H1 (cell line): ENCODE measurements around the gene EPHA6. TPM values are rescaled to one million over a fixed set of nuclear protein-coding genes. Genes with fewer than 3 reads are reported as not detected.

Source experiments
- CTCF ChIA-PET: fragments of 300-600 bp; sonication (Branson Sonifier 250); formaldehyde crosslinking; loops from one replicate; lab custom pipeline; 2021; ENCODE audit not compliant: partially characterized antibody; lab: Charles Lee
- POLR2A ChIA-PET: fragments of 300-600 bp; sonication (Branson Sonifier 250); formaldehyde crosslinking; loops from one replicate; lab custom pipeline; 2021; ENCODE audit warnings: inconsistent platforms; ENCODE audit not compliant: partially characterized antibody; lab: Charles Lee
- DNase-seq, 2 experiments: peaks; one replicate each; pipeline versions ENCODE4 v3.0.0 to v3.0.0-alpha.2; 2010 to 2022; ENCODE audit warnings: low spot score in 2 of 2, low read depth in 1 of 2, mixed read lengths in 1 of 2
- FAIRE-seq: peaks from 2 replicates; lab custom pipeline; 2011; peaks lifted over from hg19 to GRCh38; lab: Jason Lieb, UNC
- H2AFZ ChIP-seq: 2 replicates; pipeline ENCODE4 v1.8.1; 2012; ENCODE audit warnings: low read length, inconsistent platforms
- H2AK5ac ChIP-seq: 2 replicates; pipeline ENCODE4 v1.6.1; 2013; ENCODE audit warnings: low read depth, low read length
- H2BK120ac ChIP-seq: replicated peaks from 2 replicates; pipeline ENCODE3; 2013; ENCODE audit warnings: low read depth, low read length, inconsistent platforms
- H2BK12ac ChIP-seq: 2 replicates; pipeline ENCODE4 v1.6.1; 2013; ENCODE audit warnings: low read depth, low read length
- H2BK15ac ChIP-seq: 2 replicates; pipeline ENCODE4 v1.6.1; 2013; ENCODE audit warnings: low read length
- H2BK20ac ChIP-seq: 2 replicates; pipeline ENCODE4 v1.6.1; 2013; ENCODE audit warnings: low read length
- H2BK5ac ChIP-seq: 2 replicates; pipeline ENCODE4 v1.6.1; 2013; ENCODE audit warnings: low read depth, low read length
- H3K14ac ChIP-seq: 2 replicates; pipeline ENCODE4 v1.6.1; 2013; ENCODE audit warnings: inconsistent platforms; ENCODE audit not compliant: insufficient read length
- H3K18ac ChIP-seq: 2 replicates; pipeline ENCODE4 v1.6.1; 2013; ENCODE audit warnings: low read length; ENCODE audit errors: extremely low read depth
- H3K23ac ChIP-seq: 2 replicates; pipeline ENCODE4 v1.6.1; 2013; ENCODE audit warnings: inconsistent platforms; ENCODE audit not compliant: insufficient read length
- H3K23me2 ChIP-seq: 2 replicates; pipeline ENCODE4 v1.6.1; 2013; ENCODE audit warnings: low read depth, low read length
- H3K27ac ChIP-seq: 2 replicates; pipeline ENCODE4 v1.6.1; 2011; ENCODE audit warnings: low read depth, low read length, inconsistent platforms
- H3K27me3 ChIP-seq, 4 experiments: replicated peaks in 1 of 4; 1 replicate in 1 of 4; 2 replicates in 3 of 4; pipeline versions ENCODE4 v1.6.1 to v1.8.1; 2011 to 2013; ENCODE audit warnings: low read length in 3 of 4, mild to moderate bottlenecking in 3 of 4, inconsistent platforms in 2 of 4, mixed read lengths in 2 of 4, moderate library complexity in 1 of 4; ENCODE audit not compliant: control insufficient read depth in 3 of 4, insufficient read depth in 3 of 4; ENCODE audit errors: extremely low read depth in 1 of 4
- H3K36me3 ChIP-seq, 4 experiments: 2 replicates each; pipeline versions ENCODE4 v1.6.1 to v1.8.1; 2011 to 2013; ENCODE audit warnings: mild to moderate bottlenecking in 4 of 4, low read length in 3 of 4, moderate library complexity in 2 of 4, control low read depth in 1 of 4, inconsistent platforms in 1 of 4; ENCODE audit not compliant: insufficient read depth in 4 of 4, control insufficient read depth in 2 of 4
- H3K4ac ChIP-seq: replicated peaks from 2 replicates; pipeline ENCODE3; 2013; ENCODE audit warnings: low read length, low read depth, mixed read lengths, inconsistent platforms; ENCODE audit not compliant: insufficient read length
- H3K4me1 ChIP-seq, 4 experiments: replicated peaks in 1 of 4; 1 replicate in 1 of 4; 2 replicates in 3 of 4; pipeline versions ENCODE4 v1.6.1 to v1.8.1; 2011 to 2013; ENCODE audit warnings: low read length in 3 of 4, inconsistent platforms in 2 of 4, mixed read lengths in 1 of 4; ENCODE audit not compliant: insufficient read depth in 4 of 4, control insufficient read depth in 3 of 4
- H3K4me2 ChIP-seq, 2 experiments: 2 replicates each; pipeline versions ENCODE4 v1.6.1 to v1.8.1; 2011 to 2013; ENCODE audit warnings: low read depth in 2 of 2, low read length in 2 of 2, control low read depth in 1 of 2, inconsistent platforms in 1 of 2, mild to moderate bottlenecking in 1 of 2; ENCODE audit not compliant: insufficient read depth in 1 of 2
- H3K4me3 ChIP-seq, 4 experiments: fragments of 200-600, 300-600 bp in 1 of 4; sonication (generic), shearing (Covaris generic), sonication (Bioruptor Twin) in 1 of 4; 2 replicates each; pipeline versions ENCODE4 v1.5.1 to v1.8.1; 2011 to 2016; ENCODE audit warnings: low read length in 4 of 4, low read depth in 3 of 4, control low read depth in 2 of 4, inconsistent platforms in 2 of 4, mild to moderate bottlenecking in 2 of 4, mixed read lengths in 1 of 4, moderate library complexity in 1 of 4; ENCODE audit not compliant: insufficient read depth in 2 of 4; ENCODE audit errors: extremely low read depth in 1 of 4
- H3K56ac ChIP-seq: replicated peaks from 2 replicates; pipeline ENCODE3; 2013; ENCODE audit warnings: low read depth, mild to moderate bottlenecking, mixed read lengths, low read length, inconsistent platforms; ENCODE audit not compliant: insufficient read length
- H3K79me1 ChIP-seq: 2 replicates; pipeline ENCODE4 v1.6.1; 2013; ENCODE audit warnings: low read depth, low read length, control low read depth
- H3K79me2 ChIP-seq, 2 experiments: 2 replicates each; pipeline versions ENCODE4 v1.6.1 to v1.8.1; 2012 to 2013; ENCODE audit warnings: low read length in 2 of 2, mild to moderate bottlenecking in 2 of 2, inconsistent platforms in 1 of 2; ENCODE audit not compliant: insufficient read depth in 2 of 2, control insufficient read depth in 1 of 2
- H3K9ac ChIP-seq, 4 experiments: replicated peaks in 1 of 4; 1 replicate in 1 of 4; 2 replicates in 3 of 4; pipeline versions ENCODE4 v1.6.1 to v1.8.1; 2011 to 2013; ENCODE audit warnings: low read depth in 3 of 4, low read length in 3 of 4, control low read depth in 2 of 4, mild to moderate bottlenecking in 2 of 4, moderate library complexity in 2 of 4, inconsistent platforms in 1 of 4; ENCODE audit errors: extremely low read depth in 1 of 4
- H3K9me3 ChIP-seq, 2 experiments: 2 replicates each; pipeline versions ENCODE4 v1.6.1 to v1.8.1; 2012 to 2013; ENCODE audit warnings: mild to moderate bottlenecking in 2 of 2, moderate library complexity in 2 of 2, control low read depth in 1 of 2, inconsistent platforms in 1 of 2, low read depth in 1 of 2, low read length in 1 of 2, mixed read lengths in 1 of 2; ENCODE audit not compliant: insufficient read depth in 2 of 2
- H4K20me1 ChIP-seq, 2 experiments: replicated peaks in 1 of 2; 2 replicates each; pipeline versions ENCODE3 to v1.8.1; 2011 to 2013; ENCODE audit warnings: inconsistent platforms in 2 of 2, low read length in 2 of 2, mild to moderate bottlenecking in 1 of 2; ENCODE audit not compliant: insufficient read depth in 2 of 2, control insufficient read depth in 1 of 2
- H4K5ac ChIP-seq: 2 replicates; pipeline ENCODE4 v1.6.1; 2013; ENCODE audit warnings: low read length, low read depth, mixed read lengths, inconsistent platforms; ENCODE audit not compliant: insufficient read length
- H4K8ac ChIP-seq: 2 replicates; pipeline ENCODE4 v1.8.0; 2013; ENCODE audit warnings: mild to moderate bottlenecking, moderate library complexity, low read length, inconsistent platforms; ENCODE audit not compliant: insufficient read depth; ENCODE audit errors: extremely low read depth
- H4K91ac ChIP-seq: replicated peaks from 2 replicates; pipeline ENCODE3; 2013; ENCODE audit warnings: low read length, mixed read lengths, inconsistent platforms; ENCODE audit not compliant: insufficient read length
- CBX8 ChIP-seq: fragments of 300-800, 300-1000 bp; sonication (generic); IDR thresholded peaks from 2 replicates; pipeline ENCODE4 v1.7.1; 2016; ENCODE audit warnings: low read depth, low read length, borderline replicate concordance
- CTCF ChIP-seq, 3 experiments: IDR thresholded peaks; 1 replicate in 2 of 3; 2 replicates in 1 of 3; pipeline versions ENCODE4 v1.5.1 to v1.6.1; 2011; ENCODE audit warnings: low read length in 3 of 3, mild to moderate bottlenecking in 3 of 3, inconsistent platforms in 2 of 3, low read depth in 1 of 3, moderate library complexity in 1 of 3; ENCODE audit not compliant: insufficient read depth in 1 of 3; ENCODE audit errors: control extremely low read depth in 1 of 3
- FOSL1 ChIP-seq: IDR thresholded peaks from 2 replicates; pipeline ENCODE4 v1.6.1; 2011; ENCODE audit warnings: mild to moderate bottlenecking, low read depth, low read length, moderate library complexity; ENCODE audit not compliant: insufficient read depth
- KDM5A ChIP-seq: fragments of 200-600 bp; IDR thresholded peaks from 2 replicates; pipeline ENCODE4 v1.7.1; 2012; ENCODE audit warnings: mild to moderate bottlenecking, low read length, inconsistent platforms, mixed read lengths
- NANOG ChIP-seq: IDR thresholded peaks from 2 replicates; pipeline ENCODE4 v1.6.1; 2011; ENCODE audit warnings: low read length, low read depth, mild to moderate bottlenecking, inconsistent platforms; ENCODE audit not compliant: insufficient read depth, poor library complexity, severe bottlenecking
- RBBP5 ChIP-seq: IDR thresholded peaks from 2 replicates; pipeline ENCODE4 v1.7.1; 2012; ENCODE audit warnings: low read depth, mild to moderate bottlenecking, inconsistent platforms, low read length, moderate library complexity, borderline replicate concordance
- RFX5 ChIP-seq: IDR thresholded peaks from 2 replicates; pipeline ENCODE4 v1.6.1; 2011; ENCODE audit warnings: low read depth, low read length, improper control_type of control experiment, borderline replicate concordance
- TAF1 ChIP-seq: IDR thresholded peaks from 2 replicates; pipeline ENCODE4 v1.6.1; 2011; ENCODE audit warnings: mild to moderate bottlenecking, low read depth, low read length
- TAF7 ChIP-seq: optimal IDR thresholded peaks from 2 replicates; pipeline ENCODE3; 2011; ENCODE audit warnings: low read depth, mild to moderate bottlenecking, inconsistent platforms, low read length, moderate library complexity, borderline replicate concordance
- YY1 ChIP-seq: IDR thresholded peaks from 2 replicates; pipeline ENCODE4 v1.6.1; 2011; ENCODE audit warnings: low read depth, mild to moderate bottlenecking, low read length
- polyA plus RNA-seq, 7 experiments: library from polyadenylated mRNA; depleted of rRNA in 3 of 7; stranded (reverse) in 5 of 7; unstranded in 2 of 7; fragments of >200 nt in 5 of 7; fragments of 200-250 nt in 2 of 7; gene quantifications; 1 replicate in 5 of 7; 2 replicates in 1 of 7; 4 replicates in 1 of 7; pipeline versions ENCODE4 v1.2.1 to v1.2.3, GENCODE V29; 2011 to 2013; ENCODE audit warnings: missing spikeins in 2 of 7, mixed read lengths in 2 of 7
- total RNA-seq: library from RNA; stranded (reverse); fragmentation: NEBNext Ultra II Directional; extraction: Animal tissue kit (Norgen Biotek cat#: 25700); gene quantifications from 2 replicates; pipeline ENCODE4 v1.2.1, GENCODE V29; 2021
- TF ChIP-seq, protein P1 (sequence below): IDR thresholded peaks from 2 replicates; pipeline ENCODE4 v1.6.1; 2011; ENCODE audit warnings: low read depth, mild to moderate bottlenecking, low read length; ENCODE audit not compliant: insufficient read depth

Gene EPHA6
- total and polyA plus RNA-seq, 2 of the 8 experiments (the other 6 are each of a cell fraction or from before 2014, with no cell fraction given) = 0.83 to 3.2 TPM

DNA sequence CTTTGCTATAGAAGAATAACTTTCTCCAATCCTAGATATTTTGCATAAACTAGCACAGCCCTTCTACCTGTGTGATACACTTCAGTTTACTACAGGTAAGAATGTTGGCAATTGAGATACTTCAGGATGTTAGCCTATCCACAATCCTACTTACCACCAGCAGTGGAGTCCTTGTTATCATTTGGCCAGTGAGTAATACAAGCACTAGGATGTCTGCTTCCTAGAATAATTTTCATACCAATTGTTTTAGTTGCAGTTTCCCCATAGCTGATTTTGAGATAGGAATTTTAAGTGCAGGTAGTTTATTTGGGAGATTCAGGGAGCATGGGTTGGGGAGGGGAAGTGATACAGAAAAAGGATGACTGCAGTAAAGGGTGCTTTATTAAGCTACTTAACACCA, 147.2 kb downstream of the EPHA6 start:
- Histone ChIP-seq H3K4me2 (no peak overlapping the region), H4K5ac (no peak overlapping the region), H3K4me3 (no peak overlapping the region), H2BK15ac (no peak overlapping the region), H3K79me1 (no peaks in the 10 kb centered on the region), H4K8ac (no peak overlapping the region), H3K36me3 (no peaks in the 10 kb centered on the region), H3K23me2 (no peaks in the 10 kb centered on the region), H2BK20ac (no peak overlapping the region), H2BK12ac (no peak overlapping the region), H4K91ac (no peak overlapping the region), H2BK120ac (no peak overlapping the region), H3K56ac (no peak overlapping the region), H3K9me3 (no peaks in the 10 kb centered on the region), H2BK5ac (no peak overlapping the region), H3K27ac (no peak overlapping the region), H3K14ac (no peak overlapping the region), H3K9ac (no peak overlapping the region), H4K20me1 (no peaks in the 10 kb centered on the region), H3K18ac (no peak overlapping the region), H2AK5ac (no peak overlapping the region), H3K27me3 (no peaks in the 10 kb centered on the region), H2AFZ (no peak overlapping the region), H3K4me1 (no peaks in the 10 kb centered on the region), H3K79me2 (no peaks in the 10 kb centered on the region), H3K23ac (no peak overlapping the region), H3K4ac (no peak overlapping the region)
- ChIA-PET CTCF (interaction anchor here (0.6 to 1.3 kb wide), 3 partner anchors 14 to 52 kb away, joined by 3 to 5 read pairs (median 3); no protein-coding TSS in a partner anchor), POLR2A (no interaction called here)
- FAIRE-seq (no peak), DNase-seq (no peak)
- TF ChIP-seq RFX5 (no peak), YY1 (no peak), RBBP5 (no peak), TAF1 (no peak), KDM5A (no peak), TAF7 (no peak), NANOG (no peak), CTCF (IDR thresholded peaks at IDR 0.05; ENCODE audit: control extremely low read depth in 1 of 3, insufficient read depth in 1 of 3, low read depth in 1 of 3, low read length in 3 of 3) (no peak), CBX8 (no peak), FOSL1 (no peak)
- TF ChIP-seq, protein P1, sequence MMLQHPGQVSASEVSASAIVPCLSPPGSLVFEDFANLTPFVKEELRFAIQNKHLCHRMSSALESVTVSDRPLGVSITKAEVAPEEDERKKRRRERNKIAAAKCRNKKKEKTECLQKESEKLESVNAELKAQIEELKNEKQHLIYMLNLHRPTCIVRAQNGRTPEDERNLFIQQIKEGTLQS = no peak
